Caco-2 (cell line): ENCODE measurements around the gene C7. TPM values are rescaled to one million over a fixed set of nuclear protein-coding genes. Genes with fewer than 3 reads are reported as not detected.

Source experiments
- BruUV-seq: library from RNA; stranded (reverse); fragments of 400-500 nt; replicated peaks from 2 replicates; lab custom pipeline; 2021; lab: Mats Ljungman, UMichigan
- CTCF ChIA-PET: fragments of 300-600 bp; sonication (Branson Sonifier 250); formaldehyde crosslinking; loops from one replicate; lab custom pipeline; 2022; ENCODE audit warnings: antibody characterized with exemption; lab: Charles Lee
- POLR2A ChIA-PET: fragments of 300-600 bp; sonication (Branson Sonifier 250); formaldehyde crosslinking; loops from one replicate; lab custom pipeline; 2022; ENCODE audit warnings: antibody characterized with exemption; lab: Charles Lee
- DNase-seq, 2 experiments: peaks; one replicate each; pipeline versions ENCODE4 v3.0.0 to v3.0.0-alpha.2; 2020 to 2022
- H3K27me3 ChIP-seq: replicated peaks from 2 replicates; pipeline ENCODE4 v1.6.0; 2011; ENCODE audit warnings: low read length; ENCODE audit not compliant: control insufficient read depth, insufficient read depth
- H3K36me3 ChIP-seq: 2 replicates; pipeline ENCODE4 v1.5.1; 2011; ENCODE audit warnings: low read length; ENCODE audit not compliant: control insufficient read depth, insufficient read depth
- H3K4me1 ChIP-seq: fragments of 250-450 bp; sonication (Bioruptor Pico); 2 replicates; pipeline ENCODE4 v1.5.1; 2020; ENCODE audit warnings: mild to moderate bottlenecking
- H3K4me3 ChIP-seq: 2 replicates; pipeline ENCODE4 v1.5.1; 2011; ENCODE audit warnings: low read depth, mild to moderate bottlenecking, control low read depth, low read length
- H3K9me3 ChIP-seq: fragments of 250-450 bp; sonication (Bioruptor Pico); 2 replicates; pipeline ENCODE4 v1.5.1; 2020; ENCODE audit warnings: mild to moderate bottlenecking, moderate library complexity
- H3K27ac Mint-ChIP-seq: one replicate; pipeline ENCODE4 v1.8.0; 2022; ENCODE audit warnings: mixed read lengths; ENCODE audit not compliant: unreplicated experiment
- H3K27me3 Mint-ChIP-seq: one replicate; pipeline ENCODE4 v1.8.0; 2022; ENCODE audit warnings: mixed read lengths; ENCODE audit not compliant: insufficient read depth, unreplicated experiment
- H3K36me3 Mint-ChIP-seq: one replicate; pipeline ENCODE4 v1.8.0; 2022; ENCODE audit warnings: mild to moderate bottlenecking, mixed read lengths; ENCODE audit not compliant: insufficient read depth, unreplicated experiment
- H3K4me1 Mint-ChIP-seq: one replicate; pipeline ENCODE4 v1.8.0; 2022; ENCODE audit warnings: low read depth, mixed read lengths; ENCODE audit not compliant: unreplicated experiment
- H3K4me3 Mint-ChIP-seq: one replicate; pipeline ENCODE4 v1.8.0; 2022; ENCODE audit warnings: mild to moderate bottlenecking, moderate library complexity, mixed read lengths; ENCODE audit not compliant: unreplicated experiment
- H3K9me3 Mint-ChIP-seq: one replicate; pipeline ENCODE4 v1.8.0; 2022; ENCODE audit warnings: mixed read lengths; ENCODE audit not compliant: unreplicated experiment
- CTCF ChIP-seq, 2 experiments: fragments of 200-600 bp in 1 of 2; IDR thresholded peaks; 1 replicate in 1 of 2; 2 replicates in 1 of 2; pipeline versions ENCODE4 v1.5.1 to v1.8.0; 2011 to 2022; ENCODE audit warnings: antibody characterized with exemption in 1 of 2, control low read depth in 1 of 2, inconsistent platforms in 1 of 2, low read depth in 1 of 2, low read length in 1 of 2, mild to moderate bottlenecking in 1 of 2, moderate library complexity in 1 of 2; ENCODE audit not compliant: insufficient read depth in 1 of 2, severe bottlenecking in 1 of 2, unreplicated experiment in 1 of 2
- intact Hi-C: fragments of 100-400 bp; cut with micrococcal nuclease; formaldehyde crosslinking; loops from one replicate; pipeline ENCODE4 v1.10.0; 2022; ENCODE audit not compliant: unreplicated experiment
- total RNA-seq: library from RNA; stranded (reverse); gene quantifications from 2 replicates; pipeline ENCODE4 v1.2.3, GENCODE V29; 2022

Gene C7
- total RNA-seq, 1 experiment from 2014 or later = not detected

- BruUV-seq = no TSS peak
- H3K36me3 Mint-ChIP-seq = no peaks in the 10 kb centered on the region
- POLR2A ChIA-PET = no interaction called here
Observed at GRCh38 chr5:40915341-40915926, 6.1 kb downstream of the C7 start.

GRCh38 chr5:40916226-40916625 lies 6.9 kb downstream of the C7 start:
- H3K4me3 Mint-ChIP-seq = no peak overlapping the region
- H3K27me3 Mint-ChIP-seq = no peaks in the 10 kb centered on the region
- H3K4me3 ChIP-seq = no peak overlapping the region
- no peaks in the 10 kb centered on the region for H3K36me3 Mint-ChIP-seq
- ChIA-PET CTCF (no interaction called here), POLR2A (no interaction called here)
- H3K27me3 ChIP-seq = no peaks in the 10 kb centered on the region
- no peaks in the 10 kb centered on the region for H3K4me1 ChIP-seq
- H3K27ac Mint-ChIP-seq = no peak overlapping the region
- H3K9me3 ChIP-seq = no peaks in the 10 kb centered on the region
- intact Hi-C loops = no loop called here
- DNase-seq = no peak
- no peak for TF ChIP-seq CTCF (IDR thresholded peaks at IDR 0.05; ENCODE audit: insufficient read depth in 1 of 2, low read depth in 1 of 2, low read length in 1 of 2, severe bottlenecking in 1 of 2, unreplicated experiment in 1 of 2)
- no peaks in the 10 kb centered on the region for H3K4me1 Mint-ChIP-seq
- no peaks in the 10 kb centered on the region for H3K9me3 Mint-ChIP-seq
- no peaks in the 10 kb centered on the region for H3K36me3 ChIP-seq
- no TSS peak for BruUV-seq

More at GRCh38 chr5:40915341-40915926, 6.1 kb downstream of the C7 start:
- Mint-ChIP-seq H3K27me3 (no peaks in the 10 kb centered on the region), H3K4me3 (no peak overlapping the region), H3K9me3 (no peaks in the 10 kb centered on the region), H3K27ac (no peak overlapping the region), H3K4me1 (no peaks in the 10 kb centered on the region)
- no peaks in the 10 kb centered on the region for H3K4me1 ChIP-seq
- DNase-seq = no peak
- TF ChIP-seq CTCF (IDR thresholded peaks at IDR 0.05; ENCODE audit: insufficient read depth in 1 of 2, low read depth in 1 of 2, low read length in 1 of 2, severe bottlenecking in 1 of 2, unreplicated experiment in 1 of 2) = no peak
- intact Hi-C loops = no loop called here
- CTCF ChIA-PET = no interaction called here
- H3K4me3 ChIP-seq = no peak overlapping the region
- H3K27me3 ChIP-seq = no peaks in the 10 kb centered on the region
- H3K9me3 ChIP-seq = no peaks in the 10 kb centered on the region
- no peaks in the 10 kb centered on the region for H3K36me3 ChIP-seq

- intact Hi-C loops = no loop called here
- Mint-ChIP-seq H3K4me3 (no peak overlapping the region), H3K27me3 (peaks cover 3% of the 10 kb centered on the region), H3K4me1 (no peaks in the 10 kb centered on the region), H3K36me3 (no peaks in the 10 kb centered on the region), H3K27ac (no peak overlapping the region), H3K9me3 (peaks cover 24% of the 10 kb centered on the region)
- TF ChIP-seq CTCF (IDR thresholded peaks at IDR 0.05; ENCODE audit: insufficient read depth in 1 of 2, low read depth in 1 of 2, low read length in 1 of 2, severe bottlenecking in 1 of 2, unreplicated experiment in 1 of 2) = no peak
- ChIA-PET CTCF (no interaction called here), POLR2A (no interaction called here)
- Histone ChIP-seq H3K36me3 (no peaks in the 10 kb centered on the region), H3K9me3 (peaks cover 9% of the 10 kb centered on the region; the same call in 1 of the 2 replicates), H3K4me3 (no peak overlapping the region), H3K27me3 (no peaks in the 10 kb centered on the region), H3K4me1 (no peaks in the 10 kb centered on the region)
- no peak for DNase-seq
- no TSS peak for BruUV-seq
Observed at GRCh38 chr5:40928886-40929448, 19.7 kb downstream of the C7 start.
